ENCODE measurements around the gene CMTM8.

The CMTM8 gene

DNA sequence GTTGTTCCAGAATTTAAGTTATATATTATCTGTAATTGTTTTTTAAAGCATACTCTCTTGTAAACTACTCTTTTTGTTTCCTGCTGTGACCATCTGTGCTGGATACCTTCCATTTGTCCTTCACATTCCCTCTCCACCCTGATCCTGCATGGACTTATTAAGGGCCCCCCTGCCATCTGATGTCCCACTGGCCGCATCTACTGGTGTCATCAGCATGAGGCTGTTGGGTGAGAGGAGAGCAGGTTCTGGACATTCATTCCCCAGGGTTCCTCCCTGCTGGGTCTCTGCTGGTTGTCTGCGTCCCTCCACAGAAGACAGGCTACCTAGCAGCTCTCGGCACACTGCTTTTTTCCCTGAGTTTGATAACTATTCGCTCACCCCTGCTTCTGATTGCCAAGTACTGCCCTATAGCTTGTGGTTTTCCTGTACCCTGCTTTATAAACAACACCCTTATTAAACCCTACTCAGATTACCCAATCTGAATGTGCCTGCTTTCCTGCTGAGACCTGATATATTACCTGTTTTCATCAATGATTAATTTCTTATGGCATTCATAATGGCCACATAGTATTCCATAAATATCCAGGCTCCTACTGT is 7.7 kb downstream of the CMTM8 start:
- Histone ChIP-seq H3K79me2 (ENCODE audit: insufficient read depth, low read depth) (peaks cover 6% of the 10 kb centered on the region; the same call in 1 of the 2 replicates), H3K27ac (no peak overlapping the region), H3K4me3 (IDR thresholded peaks at IDR 0.05; ENCODE audit: insufficient read depth, low read depth, low read length) (no peak overlapping the region), H3K27me3 (ENCODE audit: insufficient read depth, low read depth) (no peaks in the 10 kb centered on the region), H4K20me1 (ENCODE audit: insufficient read depth) (no peaks in the 10 kb centered on the region), H3K4me2 (no peak overlapping the region; the same call in 1 of the 2 replicates), H3K4me1 (ENCODE audit: low read depth, poor library complexity, severe bottlenecking) (peaks cover 56% of the 10 kb centered on the region), H3K36me3 (ENCODE audit: insufficient read depth) (no peaks in the 10 kb centered on the region), H2AFZ (ENCODE audit: low read depth) (no peak overlapping the region), H3K9ac (no peak overlapping the region)
- TF ChIP-seq, protein P1, sequence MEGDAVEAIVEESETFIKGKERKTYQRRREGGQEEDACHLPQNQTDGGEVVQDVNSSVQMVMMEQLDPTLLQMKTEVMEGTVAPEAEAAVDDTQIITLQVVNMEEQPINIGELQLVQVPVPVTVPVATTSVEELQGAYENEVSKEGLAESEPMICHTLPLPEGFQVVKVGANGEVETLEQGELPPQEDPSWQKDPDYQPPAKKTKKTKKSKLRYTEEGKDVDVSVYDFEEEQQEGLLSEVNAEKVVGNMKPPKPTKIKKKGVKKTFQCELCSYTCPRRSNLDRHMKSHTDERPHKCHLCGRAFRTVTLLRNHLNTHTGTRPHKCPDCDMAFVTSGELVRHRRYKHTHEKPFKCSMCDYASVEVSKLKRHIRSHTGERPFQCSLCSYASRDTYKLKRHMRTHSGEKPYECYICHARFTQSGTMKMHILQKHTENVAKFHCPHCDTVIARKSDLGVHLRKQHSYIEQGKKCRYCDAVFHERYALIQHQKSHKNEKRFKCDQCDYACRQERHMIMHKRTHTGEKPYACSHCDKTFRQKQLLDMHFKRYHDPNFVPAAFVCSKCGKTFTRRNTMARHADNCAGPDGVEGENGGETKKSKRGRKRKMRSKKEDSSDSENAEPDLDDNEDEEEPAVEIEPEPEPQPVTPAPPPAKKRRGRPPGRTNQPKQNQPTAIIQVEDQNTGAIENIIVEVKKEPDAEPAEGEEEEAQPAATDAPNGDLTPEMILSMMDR (conservative IDR thresholded peaks at IDR 0.05; ENCODE audit: low read depth, low read length) = no peak

DNA sequence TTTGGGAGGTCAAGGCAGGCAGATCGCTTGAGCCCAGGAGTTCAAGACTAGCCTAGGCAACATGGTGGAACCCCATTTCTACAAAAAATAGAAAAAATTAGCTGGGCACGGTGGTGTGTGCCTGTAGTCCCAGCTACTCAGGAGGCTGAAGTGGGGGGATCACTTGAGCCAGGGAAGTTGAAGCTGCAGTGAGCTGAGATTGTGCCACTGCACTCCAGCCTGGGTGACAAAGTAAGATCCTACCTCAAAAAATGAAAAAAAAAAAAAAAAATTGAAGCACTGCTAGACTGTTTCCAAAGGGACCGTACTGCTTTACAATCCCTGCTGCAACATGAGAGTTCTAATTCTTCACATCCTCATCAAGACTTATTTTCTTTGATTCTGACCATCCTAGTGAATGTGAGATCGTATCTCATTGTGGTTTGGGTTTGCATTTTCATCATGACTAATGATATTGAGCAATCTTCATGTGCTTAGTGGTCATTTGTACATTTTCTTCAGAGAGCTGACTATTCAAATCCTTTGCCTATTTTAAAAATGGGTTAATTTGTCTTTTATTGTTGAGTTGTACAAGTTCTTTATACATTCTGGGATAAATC is 10.8 kb downstream of the CMTM8 start:
- H3K4me3 ChIP-seq (IDR thresholded peaks at IDR 0.05; ENCODE audit: insufficient read depth, low read depth, low read length) = no peak overlapping the region

DNA sequence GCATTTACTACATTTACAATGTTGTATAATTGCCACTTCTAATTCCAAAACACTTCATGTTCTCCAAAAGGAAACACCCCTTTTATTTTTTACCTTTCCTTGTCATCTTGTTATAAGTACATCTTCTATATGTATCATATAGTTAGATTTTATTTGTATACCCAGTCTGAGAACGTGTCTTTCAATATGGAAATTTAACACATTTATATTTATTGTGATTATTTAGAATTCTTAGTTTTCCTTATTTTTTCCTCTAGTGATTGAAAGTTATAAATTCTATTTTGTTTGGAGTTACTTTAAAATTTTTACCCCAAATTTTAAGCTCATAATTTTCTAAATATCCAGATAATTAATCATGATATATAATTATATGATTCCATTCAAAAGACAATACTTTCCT is 15.8 kb downstream of the CMTM8 start:
- TF ChIP-seq, protein P1 (conservative IDR thresholded peaks at IDR 0.05; ENCODE audit: low read depth, low read length) = no peak
- peaks cover 12% of the 10 kb centered on the region for H3K4me1 ChIP-seq (ENCODE audit: low read depth, poor library complexity, severe bottlenecking)
- no peak overlapping the region for H3K4me3 ChIP-seq (IDR thresholded peaks at IDR 0.05; ENCODE audit: insufficient read depth, low read depth, low read length)
- no peak overlapping the region for H3K4me2 ChIP-seq
- H3K27ac ChIP-seq = no peak overlapping the region
- H3K36me3 ChIP-seq (ENCODE audit: insufficient read depth) = no peaks in the 10 kb centered on the region
- no peaks in the 10 kb centered on the region for H3K27me3 ChIP-seq (ENCODE audit: insufficient read depth, low read depth)
- H3K9ac ChIP-seq = no peak overlapping the region
- no peaks in the 10 kb centered on the region for H4K20me1 ChIP-seq (ENCODE audit: insufficient read depth)
- H2AFZ ChIP-seq (ENCODE audit: low read depth) = no peak overlapping the region
- no peaks in the 10 kb centered on the region; the same call in 1 of the 2 replicates for H3K79me2 ChIP-seq (ENCODE audit: insufficient read depth, low read depth)

More for the DNA sequence above, 10.8 kb downstream of the CMTM8 start:
- H3K4me1 ChIP-seq (ENCODE audit: low read depth, poor library complexity, severe bottlenecking) = peaks cover 56% of the 10 kb centered on the region
- H2AFZ ChIP-seq (ENCODE audit: low read depth) = no peak overlapping the region
- H3K9ac ChIP-seq = peak overlapping the region; percentile 36; the same call in 1 of the 2 replicates
- H4K20me1 ChIP-seq (ENCODE audit: insufficient read depth) = no peaks in the 10 kb centered on the region
- H3K36me3 ChIP-seq (ENCODE audit: insufficient read depth) = no peaks in the 10 kb centered on the region
- H3K27ac ChIP-seq = peak overlapping the region; percentile 86
- H3K4me2 ChIP-seq = peak overlapping the region; percentile 69
- H3K79me2 ChIP-seq (ENCODE audit: insufficient read depth, low read depth) = peaks cover 6% of the 10 kb centered on the region; the same call in 1 of the 2 replicates
- H3K27me3 ChIP-seq (ENCODE audit: insufficient read depth, low read depth) = no peaks in the 10 kb centered on the region
- TF ChIP-seq, protein P1 (conservative IDR thresholded peaks at IDR 0.05; ENCODE audit: low read depth, low read length) = no peak

DNA sequence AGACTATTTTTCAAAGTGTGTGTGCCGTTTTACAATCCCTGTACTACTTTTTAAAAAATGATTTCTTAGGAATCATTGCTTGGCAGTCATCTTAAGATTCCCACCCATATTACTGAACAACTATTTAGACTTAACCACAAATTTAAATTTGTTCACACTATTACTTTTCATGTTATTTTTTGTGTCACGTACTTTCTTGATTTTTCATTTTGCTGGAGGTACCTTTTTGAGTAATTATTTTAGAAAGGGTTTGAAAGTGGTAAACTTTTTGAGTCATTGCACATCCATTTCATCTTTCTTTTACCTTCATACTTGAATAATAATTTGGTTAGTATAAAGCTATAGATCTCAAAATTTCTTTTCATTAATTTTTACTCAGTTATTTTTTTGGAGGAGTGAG is 16.9 kb downstream of the CMTM8 start:
- no peaks in the 10 kb centered on the region for H4K20me1 ChIP-seq (ENCODE audit: insufficient read depth)
- no peak overlapping the region for H2AFZ ChIP-seq (ENCODE audit: low read depth)
- H3K4me1 ChIP-seq (ENCODE audit: low read depth, poor library complexity, severe bottlenecking) = peaks cover 1% of the 10 kb centered on the region
- no peaks in the 10 kb centered on the region for H3K36me3 ChIP-seq (ENCODE audit: insufficient read depth)
- TF ChIP-seq, protein P1 (conservative IDR thresholded peaks at IDR 0.05; ENCODE audit: low read depth, low read length) = no peak
- H3K4me2 ChIP-seq = no peak overlapping the region
- no peaks in the 10 kb centered on the region for H3K27me3 ChIP-seq (ENCODE audit: insufficient read depth, low read depth)
- H3K9ac ChIP-seq = no peak overlapping the region
- no peak overlapping the region for H3K27ac ChIP-seq
- H3K79me2 ChIP-seq (ENCODE audit: insufficient read depth, low read depth) = no peaks in the 10 kb centered on the region; the same call in 1 of the 2 replicates
- H3K4me3 ChIP-seq (IDR thresholded peaks at IDR 0.05; ENCODE audit: insufficient read depth, low read depth, low read length) = no peak overlapping the region

All from KMS-11 (cell line).